Putamen (tissue), 1 donor: ENCODE data around the gene TMEM223.
"Not testable (repeated sequence)": the region's sequence is repeated elsewhere in the genome, so short reads cannot be mapped to it uniquely, and the experiment has no call there.

ENCODE experiments used
- DNase-seq: peaks from one replicate; pipeline ENCODE4 v3.0.0-alpha.2; 2016; ENCODE audit warnings: low spot score

Gene TMEM223

DNA sequence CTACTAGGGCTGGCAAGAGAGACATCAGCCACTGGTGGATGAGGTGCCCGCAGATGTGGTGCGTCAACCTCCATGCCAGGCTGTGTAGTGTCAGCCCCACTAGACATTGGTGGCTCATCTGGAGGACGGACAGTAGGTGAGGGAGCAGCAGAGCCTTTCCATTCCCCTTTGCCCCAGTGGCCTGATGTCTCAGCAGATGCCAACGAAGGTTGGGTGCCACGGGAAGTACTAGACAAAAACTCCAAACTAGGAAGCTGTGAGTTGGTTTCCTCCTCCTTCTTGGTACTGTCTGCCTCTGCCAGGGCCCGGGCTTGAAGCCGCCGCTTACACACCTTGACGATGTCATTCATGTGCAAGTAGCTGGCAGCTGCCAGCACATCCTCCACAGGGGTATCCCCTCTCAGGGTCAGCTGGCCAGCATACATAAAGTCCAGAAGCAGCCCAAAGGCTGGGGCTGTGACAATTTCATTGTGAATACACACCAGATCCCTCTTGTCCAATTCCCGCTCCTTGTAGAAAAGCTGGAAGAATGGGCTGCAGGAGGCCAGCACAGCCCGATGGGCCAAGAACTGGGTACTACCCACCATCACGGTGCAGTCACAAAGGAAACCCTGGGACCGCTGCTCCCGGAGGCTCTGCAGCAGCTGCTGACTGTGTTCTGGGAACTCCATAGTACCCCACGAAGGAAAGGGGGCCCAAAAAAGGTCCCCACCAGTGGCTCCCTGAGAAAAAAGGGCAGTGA is 38.6 kb downstream of the TMEM223 start:
- no peak for DNase-seq

DNA sequence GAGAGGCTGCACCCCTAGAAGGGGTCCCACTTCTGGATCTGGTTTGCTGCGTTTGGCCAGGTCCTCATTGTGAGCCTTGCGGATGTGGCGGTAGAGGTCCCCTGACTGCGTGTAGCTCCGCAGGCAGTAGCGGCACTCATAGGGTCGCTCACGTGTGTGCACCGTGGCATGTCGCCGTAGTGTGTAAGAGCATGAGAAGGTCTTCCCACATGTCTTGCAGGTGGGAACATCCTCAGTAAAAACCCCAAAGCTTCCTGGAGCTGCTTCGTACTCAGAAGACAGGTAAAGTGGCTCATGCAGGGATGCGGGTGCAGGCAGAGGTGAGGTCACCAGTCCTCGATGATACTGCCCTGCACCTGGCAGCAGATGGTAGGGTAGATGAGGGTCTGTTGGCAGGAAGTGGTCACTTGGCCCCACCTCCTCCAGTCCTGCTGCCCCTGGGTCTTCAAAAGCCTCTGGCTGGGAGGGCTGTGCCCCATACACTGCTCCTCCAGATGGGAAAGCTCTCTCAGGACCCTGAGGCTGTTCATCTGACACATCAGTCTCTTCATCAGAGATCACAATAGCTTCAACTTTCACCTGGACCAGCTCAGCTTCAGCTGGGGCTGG is 39.5 kb downstream of the TMEM223 start:
- DNase-seq, result no peak

DNA sequence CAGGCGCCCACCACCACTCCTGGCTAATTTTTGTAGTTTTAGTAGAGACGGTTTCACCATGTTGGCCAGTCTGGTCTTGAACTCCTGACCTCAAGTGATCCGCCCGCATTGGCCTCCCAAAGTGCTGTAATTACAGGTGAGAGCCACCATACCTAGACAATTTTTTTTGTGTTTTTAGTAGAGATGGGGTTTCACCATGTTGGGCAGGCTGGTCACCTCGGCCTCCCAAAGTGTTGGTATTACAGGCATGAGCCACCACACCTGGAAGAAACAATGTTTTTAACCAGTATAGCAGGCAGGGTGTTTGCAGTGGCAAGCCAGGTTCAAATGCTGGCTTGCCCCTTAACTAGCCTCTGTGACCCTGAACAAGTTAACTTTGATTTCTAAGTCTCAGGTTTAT is 41.9 kb downstream of the TMEM223 start:
- DNase-seq, result not testable (repeated sequence)

DNA sequence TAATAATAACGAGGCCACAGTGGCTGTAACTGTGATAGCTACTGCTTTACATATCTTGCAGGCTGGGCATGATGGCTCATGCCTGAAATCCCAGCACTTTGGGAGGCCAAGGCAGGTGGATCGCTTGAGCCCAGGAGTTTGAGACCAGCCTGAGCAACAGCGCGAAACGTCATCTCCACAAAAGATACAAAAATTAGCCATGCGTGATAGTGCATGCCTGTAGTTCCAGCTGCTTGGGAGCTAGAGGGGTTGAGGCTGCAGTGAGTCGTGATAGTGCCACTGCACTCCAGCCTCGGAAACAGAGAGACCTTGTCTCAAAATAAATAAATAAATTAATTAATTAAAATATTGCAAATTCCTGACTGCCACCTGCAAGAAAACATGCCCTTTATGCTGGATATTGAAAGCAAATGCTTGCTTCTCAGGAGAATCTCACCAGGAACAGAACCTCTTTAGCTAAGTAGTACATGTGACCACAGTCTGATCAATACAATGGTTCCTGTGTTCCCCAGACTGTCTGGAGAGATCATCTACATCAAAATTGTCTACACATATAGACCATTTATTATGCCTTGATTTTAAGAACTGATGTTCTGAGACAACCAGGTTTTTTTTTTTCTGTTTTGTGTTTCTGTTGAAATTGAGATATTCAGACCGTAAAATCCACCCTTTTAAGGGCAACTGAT is 44.2 kb downstream of the TMEM223 start:
- DNase-seq, result no peak
